ENCODE results near the gene CSRNP3.

The CSRNP3 gene

DNA sequence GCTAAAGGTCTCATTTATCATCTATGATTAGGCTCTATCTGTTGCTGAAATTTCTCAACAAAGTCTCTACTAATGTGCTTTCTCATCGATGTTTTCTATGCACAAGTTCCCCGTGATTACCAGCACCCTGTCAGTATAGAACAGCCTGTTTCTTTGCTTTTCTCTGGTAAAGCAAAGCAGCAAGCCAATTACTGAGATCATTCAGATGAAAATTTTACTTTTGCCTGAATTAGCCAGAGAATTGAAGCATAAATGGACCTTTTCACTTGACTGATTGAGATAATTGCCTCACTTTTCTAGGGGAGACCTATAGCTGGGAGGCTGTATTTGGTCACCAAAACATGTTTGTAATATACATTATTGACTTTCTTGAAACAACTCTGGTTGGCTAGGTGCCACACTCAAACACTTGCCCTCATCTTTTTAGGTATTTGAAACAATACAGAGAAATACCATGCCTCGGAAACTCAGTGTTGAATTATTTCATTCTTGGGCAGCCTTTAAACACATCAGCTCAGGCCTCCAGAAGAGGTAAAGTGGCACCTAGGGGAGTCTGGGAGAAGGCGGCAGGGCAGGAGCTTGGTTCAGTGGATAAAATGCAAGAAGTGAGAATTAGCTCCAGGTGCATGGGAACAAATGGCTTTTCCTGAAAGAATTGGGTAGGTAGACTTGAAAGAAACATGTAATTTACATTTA is 228.4 kb downstream of the CSRNP3 start:
- TF ChIP-seq POLR2AphosphoS5 (IDR thresholded peaks at IDR 0.05; ENCODE audit: low read depth, low read length): no peak
- TF ChIP-seq FOXP2 (optimal IDR thresholded peaks at IDR 0.05; ENCODE audit: borderline replicate concordance, extremely low read depth, extremely low read length, insufficient read depth): no peak
- no peak for TF ChIP-seq REST (IDR thresholded peaks at IDR 0.05; ENCODE audit: insufficient read depth in 1 of 2, low read depth in 2 of 2, low read length in 2 of 2)
- no peak for TF ChIP-seq TAF1 (IDR thresholded peaks at IDR 0.05; ENCODE audit: borderline replicate concordance, insufficient read depth, low read length)
- TF ChIP-seq SIN3A (IDR thresholded peaks at IDR 0.05; ENCODE audit: borderline replicate concordance, insufficient read depth, low read length): no peak

DNA sequence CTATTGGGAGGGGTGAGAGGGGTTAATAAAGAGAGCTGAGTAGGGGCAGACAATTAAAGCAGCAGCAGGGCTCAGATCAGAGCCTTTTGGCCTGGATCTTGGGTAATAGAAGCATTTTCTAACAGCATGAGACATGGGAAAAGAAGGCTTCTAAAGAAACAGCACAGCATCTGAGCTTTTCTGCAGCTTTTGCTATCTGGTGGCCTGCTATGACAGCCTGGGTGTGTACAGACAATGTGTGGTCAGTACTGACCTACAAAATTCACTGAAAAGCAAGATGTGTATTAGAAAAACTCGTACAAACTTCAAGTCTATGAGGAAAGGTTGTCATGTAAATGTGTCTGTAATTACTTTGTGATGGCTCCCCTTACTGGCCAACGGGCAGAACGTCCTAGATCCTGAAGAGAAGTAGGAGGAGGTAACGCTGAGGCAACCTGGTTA is 229.0 kb downstream of the CSRNP3 start:
- no peak for TF ChIP-seq TAF1 (IDR thresholded peaks at IDR 0.05; ENCODE audit: borderline replicate concordance, insufficient read depth, low read length)
- no peak for TF ChIP-seq REST (IDR thresholded peaks at IDR 0.05; ENCODE audit: insufficient read depth in 1 of 2, low read depth in 2 of 2, low read length in 2 of 2)
- no peak for TF ChIP-seq FOXP2 (optimal IDR thresholded peaks at IDR 0.05; ENCODE audit: borderline replicate concordance, extremely low read depth, extremely low read length, insufficient read depth)
- TF ChIP-seq POLR2AphosphoS5 (IDR thresholded peaks at IDR 0.05; ENCODE audit: low read depth, low read length): no peak
- TF ChIP-seq SIN3A (IDR thresholded peaks at IDR 0.05; ENCODE audit: borderline replicate concordance, insufficient read depth, low read length): no peak

GRCh38 chr2:165699946-165700345 is 230.4 kb downstream of the CSRNP3 start:
- TF ChIP-seq TAF1 (IDR thresholded peaks at IDR 0.05; ENCODE audit: borderline replicate concordance, insufficient read depth, low read length): no peak
- no peak for TF ChIP-seq POLR2AphosphoS5 (IDR thresholded peaks at IDR 0.05; ENCODE audit: low read depth, low read length)
- no peak for TF ChIP-seq SIN3A (IDR thresholded peaks at IDR 0.05; ENCODE audit: borderline replicate concordance, insufficient read depth, low read length)
- no peak for TF ChIP-seq REST (IDR thresholded peaks at IDR 0.05; ENCODE audit: insufficient read depth in 1 of 2, low read depth in 2 of 2, low read length in 2 of 2)
- no peak for TF ChIP-seq FOXP2 (optimal IDR thresholded peaks at IDR 0.05; ENCODE audit: borderline replicate concordance, extremely low read depth, extremely low read length, insufficient read depth)

DNA sequence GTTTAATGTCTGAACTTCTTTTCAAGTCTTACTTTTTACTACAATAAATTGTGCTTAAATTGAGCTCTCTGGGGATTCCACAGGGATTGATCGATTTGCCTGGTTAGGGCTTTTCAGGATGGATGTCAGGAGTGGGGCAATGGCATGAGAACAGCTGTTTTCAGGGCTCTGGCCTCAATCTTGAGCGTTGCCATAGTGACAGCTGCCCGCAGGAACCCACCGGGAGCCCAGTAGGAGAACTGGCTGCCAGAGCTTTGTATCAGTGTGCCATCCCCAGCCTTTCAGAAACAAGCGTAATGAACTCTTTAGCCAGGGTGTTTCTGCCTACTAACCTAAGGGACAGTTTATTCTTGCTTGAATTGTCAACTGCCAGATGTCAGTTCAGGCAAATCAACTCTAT is 231.0 kb downstream of the CSRNP3 start:
- TF ChIP-seq FOXP2 (optimal IDR thresholded peaks at IDR 0.05; ENCODE audit: borderline replicate concordance, extremely low read depth, extremely low read length, insufficient read depth): no peak
- no peak for TF ChIP-seq SIN3A (IDR thresholded peaks at IDR 0.05; ENCODE audit: borderline replicate concordance, insufficient read depth, low read length)
- no peak for TF ChIP-seq POLR2AphosphoS5 (IDR thresholded peaks at IDR 0.05; ENCODE audit: low read depth, low read length)
- TF ChIP-seq REST (IDR thresholded peaks at IDR 0.05; ENCODE audit: insufficient read depth in 1 of 2, low read depth in 2 of 2, low read length in 2 of 2): no peak
- TF ChIP-seq TAF1 (IDR thresholded peaks at IDR 0.05; ENCODE audit: borderline replicate concordance, insufficient read depth, low read length): no peak
